H1 (cell line): ENCODE results near the gene DCAF7. TPM values are rescaled to one million over a fixed set of nuclear protein-coding genes. Genes with fewer than 3 reads are reported as not detected.

Experiments
- EGR1 ChIP-seq: IDR thresholded peaks from 2 replicates; pipeline ENCODE4 v1.6.1; 2011; ENCODE audit warnings: low read depth, low read length, borderline replicate concordance
- RFX5 ChIP-seq: IDR thresholded peaks from 2 replicates; pipeline ENCODE4 v1.6.1; 2011; ENCODE audit warnings: low read depth, low read length, improper control_type of control experiment, borderline replicate concordance
- TCF12 ChIP-seq: IDR thresholded peaks from 2 replicates; pipeline ENCODE4 v1.6.1; 2011; ENCODE audit warnings: low read depth, mild to moderate bottlenecking, low read length
- polyA plus RNA-seq, 7 experiments: library from polyadenylated mRNA; depleted of rRNA in 3 of 7; stranded (reverse) in 5 of 7; unstranded in 2 of 7; fragments of >200 nt in 5 of 7; fragments of 200-250 nt in 2 of 7; gene quantifications; 1 replicate in 5 of 7; 2 replicates in 1 of 7; 4 replicates in 1 of 7; pipeline versions ENCODE4 v1.2.1 to v1.2.3, GENCODE V29; 2011 to 2013; ENCODE audit warnings: missing spikeins in 2 of 7, mixed read lengths in 2 of 7
- total RNA-seq: library from RNA; stranded (reverse); fragmentation: NEBNext Ultra II Directional; extraction: Animal tissue kit (Norgen Biotek cat#: 25700); gene quantifications from 2 replicates; pipeline ENCODE4 v1.2.1, GENCODE V29; 2021
- TF ChIP-seq, protein P1 (sequence below): IDR thresholded peaks from 2 replicates; pipeline ENCODE4 v1.6.1; 2011; ENCODE audit warnings: low read length, improper control_type of control experiment

The DCAF7 gene
- total and polyA plus RNA-seq, 2 of the 8 experiments (the other 6 are each of a cell fraction or from before 2014, with no cell fraction given), result 74.9 to 94.1 TPM

DNA sequence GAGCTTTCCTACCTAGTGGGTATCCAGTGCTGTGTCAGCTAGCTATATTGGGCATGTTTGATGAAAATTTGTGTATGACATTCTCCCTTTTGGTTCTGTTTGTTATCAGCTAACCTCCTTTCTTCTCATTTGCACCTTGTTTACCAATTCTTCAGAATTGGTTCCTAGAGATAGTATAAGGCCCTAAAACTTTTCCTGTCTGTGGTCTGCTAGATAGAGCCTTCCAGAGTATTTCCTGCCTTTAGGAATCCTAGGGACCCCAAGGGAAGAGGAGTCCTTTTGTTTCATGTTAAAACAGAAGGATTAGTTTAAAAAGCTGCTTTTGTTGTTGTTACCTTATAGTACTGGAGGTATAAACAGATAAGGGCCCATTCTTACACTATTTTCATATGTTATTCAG lies 83.5 kb downstream of the DCAF7 start (continued):
- TF ChIP-seq, protein P1, sequence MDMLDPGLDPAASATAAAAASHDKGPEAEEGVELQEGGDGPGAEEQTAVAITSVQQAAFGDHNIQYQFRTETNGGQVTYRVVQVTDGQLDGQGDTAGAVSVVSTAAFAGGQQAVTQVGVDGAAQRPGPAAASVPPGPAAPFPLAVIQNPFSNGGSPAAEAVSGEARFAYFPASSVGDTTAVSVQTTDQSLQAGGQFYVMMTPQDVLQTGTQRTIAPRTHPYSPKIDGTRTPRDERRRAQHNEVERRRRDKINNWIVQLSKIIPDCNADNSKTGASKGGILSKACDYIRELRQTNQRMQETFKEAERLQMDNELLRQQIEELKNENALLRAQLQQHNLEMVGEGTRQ, result no peak
- TF ChIP-seq TCF12 (no peak), RFX5 (no peak), EGR1 (no peak)
- TF ChIP-seq, all 59 proteins: peak for 0
